Transverse colon (tissue), 4 donors: ENCODE results near the gene OR6X1. TPM values are rescaled to one million over a fixed set of nuclear protein-coding genes. Genes with fewer than 3 reads are reported as not detected.

Experiments used
- DNase-seq: peaks from one replicate; pipeline ENCODE4 v3.0.0-alpha.2; 2019
- H3K27ac ChIP-seq, 4 donors: fragments of 200-600 bp; sonication (generic); 2 replicates each; pipeline ENCODE4 v1.5.1; 2016 to 2018; ENCODE audit warnings: inconsistent platforms in 4 of 4
- H3K27me3 ChIP-seq: fragments of 200-600 bp; sonication (generic); 2 replicates; pipeline ENCODE4 v1.5.1; 2017; ENCODE audit warnings: inconsistent platforms
- H3K36me3 ChIP-seq, 4 donors: fragments of 200-600 bp; sonication (generic); 2 replicates each; pipeline ENCODE4 v1.5.1; 2017 to 2019; ENCODE audit warnings: inconsistent platforms in 4 of 4
- H3K4me1 ChIP-seq, 4 donors: fragments of 200-600 bp; sonication (generic); 2 replicates each; pipeline ENCODE4 v1.5.1; 2017 to 2020; ENCODE audit warnings: inconsistent platforms in 4 of 4
- H3K4me3 ChIP-seq, 4 donors: fragments of 200-600 bp; sonication (generic); 1 replicate in 1 of 4; 2 replicates in 3 of 4; pipeline versions ENCODE4 v1.5.1 to v1.6.1; 2017 to 2019; ENCODE audit warnings: inconsistent platforms in 4 of 4
- H3K9me3 ChIP-seq, 2 donors: fragments of 200-600 bp; sonication (generic); 2 replicates each; pipeline ENCODE4 v1.5.1; 2017 to 2019; ENCODE audit warnings: inconsistent platforms in 2 of 2
- CTCF ChIP-seq, 5 experiments: fragments of 200-600 bp in 3 of 5; fragments of 450-650 bp in 2 of 5; sonication (generic) in 3 of 5; IDR thresholded peaks; 1 replicate in 2 of 5; 2 replicates in 3 of 5; pipeline ENCODE4 v1.5.1; 2016 to 2017; ENCODE audit warnings: antibody characterized with exemption in 5 of 5, inconsistent platforms in 3 of 5, mild to moderate bottlenecking in 2 of 5, moderate library complexity in 1 of 5
- EP300 ChIP-seq: sonication (generic); formaldehyde crosslinking; IDR thresholded peaks from one replicate; pipeline ENCODE4 v1.6.1; 2017; ENCODE audit warnings: antibody characterized with exemption, low read depth
- POLR2A ChIP-seq: fragments of 450-650 bp; IDR thresholded peaks from one replicate; pipeline ENCODE4 v1.6.1; 2016; ENCODE audit warnings: antibody characterized with exemption, mild to moderate bottlenecking, moderate library complexity
- POLR2AphosphoS5 ChIP-seq, 3 donors: sonication (generic); formaldehyde crosslinking; IDR thresholded peaks; one replicate each; pipeline ENCODE4 v1.6.1; 2016; ENCODE audit warnings: antibody characterized with exemption in 3 of 3
- WGBS, 2 donors: methylation state at CpG; one replicate each; pipeline ENCODE4 v1.1.5; 2018; ENCODE audit warnings: low coverage in 1 of 2; 5-methylcytosine and 5-hydroxymethylcytosine counted together
- in situ Hi-C, 4 donors: fragments of 200-750 bp; cut with MboI; loops; one replicate each; pipeline versions ENCODE4 v1.15.0 to v1.15.1; 2017; ENCODE audit warnings: low sequenced_read_pairs in 3 of 4, low pct_ligation_motif_present in 1 of 4, low pct_unique_long_range_greater_than_20kb in 1 of 4
- intact Hi-C: fragments of 100-400 bp; cut with DNase I; formaldehyde crosslinking; loops from one replicate; pipeline ENCODE4 v1.15.1; 2023; ENCODE audit warnings: low total_unique reads
- total RNA-seq, 4 donors: library from RNA; depleted of rRNA; stranded (reverse); fragments of >200 nt; gene quantifications; one replicate each; pipeline ENCODE4 v1.1.0, GENCODE V29; 2016

Gene OR6X1
- total RNA-seq, 4 donors from 2014 or later: 0.68 TPM; not detected in 3

- no peaks in the 10 kb centered on the region for H3K4me1 ChIP-seq
- no peaks in the 10 kb centered on the region for H3K36me3 ChIP-seq
- H3K4me3 ChIP-seq: no peak overlapping the region
- H3K27me3 ChIP-seq: no peaks in the 10 kb centered on the region
- no peak for TF ChIP-seq POLR2A
- TF ChIP-seq EP300: no peak
- TF ChIP-seq POLR2AphosphoS5 (IDR thresholded peaks at IDR 0.05): no peak
- no peak for TF ChIP-seq CTCF (IDR thresholded peaks at IDR 0.05)
- H3K27ac ChIP-seq: no peak overlapping the region
- intact Hi-C loops (no loop called here), in situ Hi-C loops (no loop called here)
- DNase-seq: no peak
- no peaks in the 10 kb centered on the region for H3K9me3 ChIP-seq
These were observed 16.4 kb upstream of the OR6X1 start for GRCh38 chr11:123770712-123771111.

- Histone ChIP-seq H3K27me3 (no peaks in the 10 kb centered on the region), H3K4me1 (no peaks in the 10 kb centered on the region), H3K27ac (no peak overlapping the region), H3K9me3 (peaks cover 10 to 12% of the 10 kb centered on the region in 2 donors), H3K4me3 (no peak overlapping the region), H3K36me3 (no peaks in the 10 kb centered on the region)
- intact Hi-C loops (no loop called here), in situ Hi-C loops (no loop called here)
- no peak for TF ChIP-seq EP300
- TF ChIP-seq CTCF (IDR thresholded peaks at IDR 0.05): no peak
- no peak for TF ChIP-seq POLR2AphosphoS5 (IDR thresholded peaks at IDR 0.05)
- TF ChIP-seq POLR2A: no peak
- DNase-seq: no peak
- WGBS, 2 donors: 26 to 36% methylated on average over 1 of the region's 1 CpG
These were observed 11.3 kb upstream of the OR6X1 start for GRCh38 chr11:123765601-123766000.

GRCh38 chr11:123762422-123762821 lies 8.1 kb upstream of the OR6X1 start:
- H3K4me3 ChIP-seq: no peak overlapping the region
- H3K27me3 ChIP-seq: no peaks in the 10 kb centered on the region
- intact Hi-C loops: no loop called here

GRCh38 chr11:123760894-123761293 lies 6.6 kb upstream of the OR6X1 start:
- in situ Hi-C loops (no loop called here), intact Hi-C loops (no loop called here)
- H3K27ac ChIP-seq: no peak overlapping the region
- H3K36me3 ChIP-seq: no peaks in the 10 kb centered on the region
- no peak overlapping the region for H3K4me3 ChIP-seq
- no peaks in the 10 kb centered on the region for H3K4me1 ChIP-seq
- peaks cover 10 to 12% of the 10 kb centered on the region in 2 donors for H3K9me3 ChIP-seq
- DNase-seq: no peak
- WGBS, 2 donors: 50 to 75% methylated on average over 1 of the region's 1 CpG
- H3K27me3 ChIP-seq: no peaks in the 10 kb centered on the region
- TF ChIP-seq POLR2AphosphoS5 (IDR thresholded peaks at IDR 0.05) (no peak), CTCF (IDR thresholded peaks at IDR 0.05) (no peak), EP300 (no peak), POLR2A (no peak)

More at GRCh38 chr11:123762422-123762821, 8.1 kb upstream of the OR6X1 start:
- Histone ChIP-seq H3K36me3 (no peaks in the 10 kb centered on the region), H3K4me1 (no peaks in the 10 kb centered on the region), H3K9me3 (peaks cover 10 to 12% of the 10 kb centered on the region in 2 donors), H3K27ac (no peak overlapping the region)
- TF ChIP-seq POLR2A (no peak), POLR2AphosphoS5 (IDR thresholded peaks at IDR 0.05) (no peak), EP300 (no peak), CTCF (IDR thresholded peaks at IDR 0.05) (no peak)
- no peak for DNase-seq
- in situ Hi-C loops: no loop called here
